Vagina (tissue), 2 donors: ENCODE measurements around the gene NNMT.

Experiments
- POLR2A ChIP-seq, 2 donors: fragments of 450-650 bp; IDR thresholded peaks; one replicate each; pipeline ENCODE4 v1.6.1; 2017; ENCODE audit warnings: antibody characterized with exemption in 2 of 2, mild to moderate bottlenecking in 2 of 2, moderate library complexity in 2 of 2
- TF ChIP-seq, protein P1 (sequence below), 3 experiments: fragments of 450-650 bp in 2 of 3; fragments of 200-600 bp in 1 of 3; sonication (generic) in 1 of 3; IDR thresholded peaks; one replicate each; pipeline ENCODE4 v1.5.1; 2017 to 2019; ENCODE audit warnings: antibody characterized with exemption in 3 of 3, mild to moderate bottlenecking in 2 of 3, moderate library complexity in 2 of 3

DNA sequence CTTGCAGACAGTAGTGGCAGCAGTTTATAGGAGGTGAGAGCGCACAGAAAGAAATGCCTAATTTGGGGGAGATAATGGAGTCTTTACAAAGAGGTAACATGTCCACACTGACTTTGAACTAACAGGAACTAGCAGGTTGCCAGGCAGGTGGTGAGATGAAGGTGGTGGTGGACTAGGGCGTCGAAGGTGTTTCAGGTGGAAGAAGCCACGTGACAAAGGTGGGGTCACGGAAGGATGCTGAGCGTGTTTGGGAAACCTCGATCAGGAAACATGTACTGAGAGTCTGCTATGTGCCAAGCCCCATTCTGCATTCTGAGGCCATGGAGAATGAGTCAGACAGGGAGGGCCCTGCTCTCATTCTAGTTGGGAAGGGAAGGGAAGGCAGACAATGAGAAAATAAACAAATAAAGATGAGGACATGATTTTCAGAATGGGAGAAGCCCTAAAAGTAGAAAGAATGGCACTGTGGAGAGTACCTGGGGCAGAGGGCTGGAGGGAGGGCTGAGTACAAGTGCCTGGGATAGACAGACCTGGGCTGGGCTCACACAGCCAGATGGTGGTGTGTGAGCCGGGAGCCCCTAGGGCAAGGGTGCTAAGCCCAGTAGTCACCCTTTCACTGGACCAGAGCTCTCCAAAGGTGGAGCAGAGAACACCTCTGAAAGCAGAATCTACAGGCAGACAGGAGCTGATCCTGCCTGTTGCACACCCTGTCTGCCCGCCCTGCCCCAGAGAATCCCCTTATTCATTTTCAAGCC, 16.2 kb upstream of the NNMT start:
- TF ChIP-seq, protein P1, sequence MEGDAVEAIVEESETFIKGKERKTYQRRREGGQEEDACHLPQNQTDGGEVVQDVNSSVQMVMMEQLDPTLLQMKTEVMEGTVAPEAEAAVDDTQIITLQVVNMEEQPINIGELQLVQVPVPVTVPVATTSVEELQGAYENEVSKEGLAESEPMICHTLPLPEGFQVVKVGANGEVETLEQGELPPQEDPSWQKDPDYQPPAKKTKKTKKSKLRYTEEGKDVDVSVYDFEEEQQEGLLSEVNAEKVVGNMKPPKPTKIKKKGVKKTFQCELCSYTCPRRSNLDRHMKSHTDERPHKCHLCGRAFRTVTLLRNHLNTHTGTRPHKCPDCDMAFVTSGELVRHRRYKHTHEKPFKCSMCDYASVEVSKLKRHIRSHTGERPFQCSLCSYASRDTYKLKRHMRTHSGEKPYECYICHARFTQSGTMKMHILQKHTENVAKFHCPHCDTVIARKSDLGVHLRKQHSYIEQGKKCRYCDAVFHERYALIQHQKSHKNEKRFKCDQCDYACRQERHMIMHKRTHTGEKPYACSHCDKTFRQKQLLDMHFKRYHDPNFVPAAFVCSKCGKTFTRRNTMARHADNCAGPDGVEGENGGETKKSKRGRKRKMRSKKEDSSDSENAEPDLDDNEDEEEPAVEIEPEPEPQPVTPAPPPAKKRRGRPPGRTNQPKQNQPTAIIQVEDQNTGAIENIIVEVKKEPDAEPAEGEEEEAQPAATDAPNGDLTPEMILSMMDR (IDR thresholded peaks at IDR 0.05), result no peak
- no peak for TF ChIP-seq POLR2A (IDR thresholded peaks at IDR 0.05)
